GM18951 (cell line): ENCODE data around the gene IL3.

Source experiments
- POLR2A ChIP-seq: IDR thresholded peaks from 4 replicates; pipeline ENCODE4 v1.6.1; 2011; ENCODE audit warnings: mild to moderate bottlenecking; ENCODE audit not compliant: insufficient read length, insufficient read depth; ENCODE audit errors: extremely low read depth
- in situ Hi-C: fragments of 300-500 bp; cut with MboI; formaldehyde crosslinking; loops from one replicate; pipeline ENCODE4 v1.12.0; 2022; ENCODE audit warnings: low sequenced_read_pairs, mixed read lengths, inconsistent platforms; ENCODE audit not compliant: unreplicated experiment

The IL3 gene

GRCh38 chr5:132020568-132021339 lies 39.7 kb upstream of the IL3 start:
- no peak for TF ChIP-seq POLR2A
- in situ Hi-C loops = no loop called here

GRCh38 chr5:132021654-132022053 lies 38.8 kb upstream of the IL3 start:
- no peak for TF ChIP-seq POLR2A
- in situ Hi-C loops = no loop called here

GRCh38 chr5:132022737-132023136 lies 37.7 kb upstream of the IL3 start:
- no peak for TF ChIP-seq POLR2A
- in situ Hi-C loops = no loop called here

GRCh38 chr5:132023258-132024116 lies 37.0 kb upstream of the IL3 start:
- TF ChIP-seq POLR2A = no peak
- in situ Hi-C loops = no loop called here

- in situ Hi-C loops = no loop called here
- no peak for TF ChIP-seq POLR2A
Observed at GRCh38 chr5:132024117-132024435, 36.4 kb upstream of the IL3 start.

GRCh38 chr5:132024789-132025402 lies 35.6 kb upstream of the IL3 start:
- no peak for TF ChIP-seq POLR2A
- in situ Hi-C loops = no loop called here

GRCh38 chr5:132025403-132025971 lies 35.0 kb upstream of the IL3 start:
- no peak for TF ChIP-seq POLR2A
- in situ Hi-C loops = no loop called here

GRCh38 chr5:132026516-132027008 lies 33.9 kb upstream of the IL3 start:
- TF ChIP-seq POLR2A = no peak

GRCh38 chr5:132027027-132027426 lies 33.4 kb upstream of the IL3 start:
- in situ Hi-C loops = no loop called here
- TF ChIP-seq POLR2A = no peak

More at GRCh38 chr5:132026516-132027008, 33.9 kb upstream of the IL3 start:
- in situ Hi-C loops = no loop called here

- TF ChIP-seq POLR2A = no peak
- in situ Hi-C loops = no loop called here
Observed at GRCh38 chr5:132029609-132030330, 30.7 kb upstream of the IL3 start.

GRCh38 chr5:132030610-132031009 lies 29.8 kb upstream of the IL3 start:
- no peak for TF ChIP-seq POLR2A
- in situ Hi-C loops = no loop called here

- in situ Hi-C loops = no loop called here
- TF ChIP-seq POLR2A = no peak
Observed at GRCh38 chr5:132032196-132032595, 28.3 kb upstream of the IL3 start.
